ENCODE data around the gene CAPN3.
A peak's percentile ranks its signal among the peaks of the same experiment; 100 is the strongest.

CAPN3 gene

GRCh38 chr15:42401544-42402454 lies 42.5 kb downstream of the CAPN3 start:
- no peak for ATAC-seq
- no peaks in the 10 kb centered on the region for H3K9me3 Mint-ChIP-seq
- H3K27ac Mint-ChIP-seq: peak overlapping the region; percentile 26
- H3K4me1 Mint-ChIP-seq: peaks cover 8% of the 10 kb centered on the region
- peaks cover 52% of the 10 kb centered on the region for H3K36me3 Mint-ChIP-seq
- no peaks in the 10 kb centered on the region for H3K27me3 Mint-ChIP-seq
- H3K4me3 Mint-ChIP-seq: no peak overlapping the region

- no peak overlapping the region for H3K27ac Mint-ChIP-seq
- no peak for ATAC-seq
- no peaks in the 10 kb centered on the region for H3K27me3 Mint-ChIP-seq
- H3K4me3 Mint-ChIP-seq: no peak overlapping the region
- H3K36me3 Mint-ChIP-seq: peaks cover 57% of the 10 kb centered on the region
- H3K9me3 Mint-ChIP-seq: no peaks in the 10 kb centered on the region
- H3K4me1 Mint-ChIP-seq: peaks cover 8% of the 10 kb centered on the region
Observed at GRCh38 chr15:42402455-42403205, 43.3 kb downstream of the CAPN3 start.

GRCh38 chr15:42403389-42403788 lies 44.1 kb downstream of the CAPN3 start:
- peaks cover 8% of the 10 kb centered on the region for H3K4me1 Mint-ChIP-seq
- no peak overlapping the region for H3K4me3 Mint-ChIP-seq
- ATAC-seq: no peak
- H3K27me3 Mint-ChIP-seq: no peaks in the 10 kb centered on the region
- no peaks in the 10 kb centered on the region for H3K9me3 Mint-ChIP-seq
- H3K27ac Mint-ChIP-seq: no peak overlapping the region
- H3K36me3 Mint-ChIP-seq: peaks cover 62% of the 10 kb centered on the region

GRCh38 chr15:42404461-42405235 lies 45.3 kb downstream of the CAPN3 start:
- peaks cover 54% of the 10 kb centered on the region for H3K36me3 Mint-ChIP-seq
- no peak for ATAC-seq
- H3K27ac Mint-ChIP-seq: no peak overlapping the region
- H3K4me3 Mint-ChIP-seq: no peak overlapping the region
- H3K9me3 Mint-ChIP-seq: no peaks in the 10 kb centered on the region
- H3K4me1 Mint-ChIP-seq: peaks cover 8% of the 10 kb centered on the region
- no peaks in the 10 kb centered on the region for H3K27me3 Mint-ChIP-seq

GRCh38 chr15:42405863-42406482 lies 46.7 kb downstream of the CAPN3 start:
- ATAC-seq: no peak
- peaks cover 46% of the 10 kb centered on the region for H3K36me3 Mint-ChIP-seq

GRCh38 chr15:42408178-42408577 lies 48.9 kb downstream of the CAPN3 start:
- Mint-ChIP-seq H3K27me3 (no peaks in the 10 kb centered on the region), H3K27ac (no peak overlapping the region), H3K4me3 (no peak overlapping the region), H3K4me1 (no peaks in the 10 kb centered on the region), H3K9me3 (no peaks in the 10 kb centered on the region), H3K36me3 (peaks cover 45% of the 10 kb centered on the region)
- no peak for ATAC-seq

More at GRCh38 chr15:42405863-42406482, 46.7 kb downstream of the CAPN3 start:
- Mint-ChIP-seq H3K4me1 (peaks cover 6% of the 10 kb centered on the region), H3K4me3 (no peak overlapping the region), H3K9me3 (no peaks in the 10 kb centered on the region), H3K27ac (no peak overlapping the region), H3K27me3 (no peaks in the 10 kb centered on the region)

- H3K36me3 Mint-ChIP-seq: peaks cover 42% of the 10 kb centered on the region
- no peaks in the 10 kb centered on the region for H3K4me1 Mint-ChIP-seq
- ATAC-seq: no peak
- H3K9me3 Mint-ChIP-seq: no peaks in the 10 kb centered on the region
- no peak overlapping the region for H3K27ac Mint-ChIP-seq
- H3K27me3 Mint-ChIP-seq: no peaks in the 10 kb centered on the region
- no peak overlapping the region for H3K4me3 Mint-ChIP-seq
Observed at GRCh38 chr15:42409011-42409410, 49.7 kb downstream of the CAPN3 start.

- Mint-ChIP-seq H3K9me3 (no peaks in the 10 kb centered on the region), H3K4me1 (no peaks in the 10 kb centered on the region), H3K27me3 (no peaks in the 10 kb centered on the region), H3K27ac (no peak overlapping the region), H3K4me3 (no peak overlapping the region), H3K36me3 (peaks cover 49% of the 10 kb centered on the region)
- ATAC-seq: no peak
Observed at GRCh38 chr15:42411884-42412283, 52.6 kb downstream of the CAPN3 start.

- Mint-ChIP-seq H3K9me3 (no peaks in the 10 kb centered on the region), H3K27me3 (no peaks in the 10 kb centered on the region), H3K4me3 (no peak overlapping the region), H3K27ac (no peak overlapping the region), H3K4me1 (no peaks in the 10 kb centered on the region), H3K36me3 (peaks cover 49% of the 10 kb centered on the region)
- ATAC-seq: no peak
Observed at GRCh38 chr15:42413920-42414319, 54.6 kb downstream of the CAPN3 start.

- no peak for ATAC-seq
- Mint-ChIP-seq H3K4me3 (no peak overlapping the region), H3K36me3 (peaks cover 61% of the 10 kb centered on the region), H3K27me3 (no peaks in the 10 kb centered on the region), H3K9me3 (no peaks in the 10 kb centered on the region), H3K27ac (no peak overlapping the region), H3K4me1 (no peaks in the 10 kb centered on the region)
Observed at GRCh38 chr15:42419369-42419768, 60.1 kb downstream of the CAPN3 start.

- peaks cover 68% of the 10 kb centered on the region for H3K36me3 Mint-ChIP-seq
- no peaks in the 10 kb centered on the region for H3K27me3 Mint-ChIP-seq
- H3K4me1 Mint-ChIP-seq: no peaks in the 10 kb centered on the region
- H3K9me3 Mint-ChIP-seq: no peaks in the 10 kb centered on the region
- no peak overlapping the region for H3K27ac Mint-ChIP-seq
- H3K4me3 Mint-ChIP-seq: no peak overlapping the region
- no peak for ATAC-seq
Observed at GRCh38 chr15:42421376-42421775, 62.1 kb downstream of the CAPN3 start.

- no peak for ATAC-seq
- no peaks in the 10 kb centered on the region for H3K4me1 Mint-ChIP-seq
- H3K36me3 Mint-ChIP-seq: peaks cover 78% of the 10 kb centered on the region
- peak overlapping the region; percentile 53 for H3K27ac Mint-ChIP-seq
- no peaks in the 10 kb centered on the region for H3K27me3 Mint-ChIP-seq
- H3K9me3 Mint-ChIP-seq: no peaks in the 10 kb centered on the region
- no peak overlapping the region for H3K4me3 Mint-ChIP-seq
Observed at GRCh38 chr15:42427429-42428223, 68.3 kb downstream of the CAPN3 start.

- Mint-ChIP-seq H3K4me1 (no peaks in the 10 kb centered on the region), H3K36me3 (peaks cover 52% of the 10 kb centered on the region), H3K27me3 (no peaks in the 10 kb centered on the region), H3K9me3 (no peaks in the 10 kb centered on the region), H3K27ac (no peak overlapping the region), H3K4me3 (no peak overlapping the region)
- ATAC-seq: no peak
Observed at GRCh38 chr15:42444415-42445063, 85.2 kb downstream of the CAPN3 start.

- Mint-ChIP-seq H3K4me3 (no peak overlapping the region), H3K9me3 (no peaks in the 10 kb centered on the region), H3K27me3 (no peaks in the 10 kb centered on the region), H3K36me3 (peaks cover 57% of the 10 kb centered on the region), H3K4me1 (peaks cover 4% of the 10 kb centered on the region), H3K27ac (no peak overlapping the region)
- no peak for ATAC-seq
Observed at GRCh38 chr15:42445551-42445950, 86.2 kb downstream of the CAPN3 start.

Data from stimulated activated memory B cell treated with anti-CD40 and anti-IgM and Interleukin-4, amounts not matched to agents 10 μg/mL and 1 μg/mL and 100 μg/mL, for 72 hours (primary cell).